ENCODE data around the gene PDCL3.

GRCh38 chr2:100589527-100589926, 26.7 kb downstream of the PDCL3 start:
- TF ChIP-seq CTCF (IDR thresholded peaks at IDR 0.05) (no peak), POLR2A (IDR thresholded peaks at IDR 0.05) (no peak)

Measured in esophagus squamous epithelium (tissue), 4 donors.